K562 (cell line): ENCODE results near the gene NDOR1. TPM values are rescaled to one million over a fixed set of nuclear protein-coding genes. Genes with fewer than 3 reads are reported as not detected.

Source experiments
- BRF2 ChIP-seq: IDR thresholded peaks from 3 replicates; pipeline ENCODE4 v1.6.1; 2011; ENCODE audit warnings: borderline replicate concordance, mild to moderate bottlenecking; ENCODE audit not compliant: insufficient read length, insufficient read depth
- CHD2 ChIP-seq: IDR thresholded peaks from 2 replicates; pipeline ENCODE4 v1.6.1; 2011; ENCODE audit warnings: low read depth, low read length
- CXXC5 ChIP-seq: fragments of 250-450 bp; sonication (Bioruptor Pico); IDR thresholded peaks from 2 replicates; pipeline ENCODE4 v1.8.0; 2022; ENCODE audit warnings: inconsistent platforms, mild to moderate bottlenecking, moderate library complexity
- DACH1 ChIP-seq: fragments of 450-650 bp; IDR thresholded peaks from 2 replicates; pipeline ENCODE4 v1.6.1; 2018; ENCODE audit not compliant: partially characterized antibody
- E2F4 ChIP-seq: sonication (generic); formaldehyde crosslinking; IDR thresholded peaks from 2 replicates; pipeline ENCODE4 v1.8.0; 2022; ENCODE audit warnings: mild to moderate bottlenecking, low read depth, missing genetic modification reagents
- EP400 ChIP-seq: fragments of 450-650 bp; IDR thresholded peaks from 2 replicates; pipeline ENCODE4 v1.6.1; 2017; ENCODE audit warnings: antibody characterized with exemption, mild to moderate bottlenecking, moderate library complexity
- FOXA3 ChIP-seq, 2 experiments: fragments of 450-650 bp in 1 of 2; sonication (generic) in 1 of 2; formaldehyde crosslinking; IDR thresholded peaks in 1 of 2; conservative IDR thresholded peaks in 1 of 2; 2 replicates each; pipeline versions ENCODE4 v1.4.0 to v1.8.0; 2020 to 2022; ENCODE audit warnings: mild to moderate bottlenecking in 2 of 2, missing genetic modification reagents in 1 of 2
- FOXP4 ChIP-seq: sonication (generic); formaldehyde crosslinking; IDR thresholded peaks from 2 replicates; pipeline ENCODE4 v1.8.0; 2022; ENCODE audit warnings: mild to moderate bottlenecking, missing genetic modification reagents, borderline replicate concordance
- HDAC1 ChIP-seq, 2 experiments: fragments of 450-650 bp; IDR thresholded peaks; 2 replicates each; pipeline ENCODE4 v1.6.1; 2016 to 2017; ENCODE audit warnings: inconsistent platforms in 1 of 2, mild to moderate bottlenecking in 1 of 2, moderate library complexity in 1 of 2
- MLLT1 ChIP-seq, 2 experiments: fragments of 450-650 bp; IDR thresholded peaks; 2 replicates each; pipeline ENCODE4 v1.6.1; 2016
- NFE2 ChIP-seq: IDR thresholded peaks from 2 replicates; pipeline ENCODE4 v1.6.1; 2014; ENCODE audit warnings: antibody characterized with exemption, low read depth
- NRF1 ChIP-seq, 2 experiments: fragments of 450-650 bp; IDR thresholded peaks in 1 of 2; conservative IDR thresholded peaks in 1 of 2; 2 replicates each; pipeline ENCODE4 v1.6.1; 2014; ENCODE audit warnings: mild to moderate bottlenecking in 2 of 2
- POLR2G ChIP-seq: fragments of 200-400 bp; formaldehyde crosslinking; IDR thresholded peaks from 2 replicates; pipeline ENCODE4 v1.6.1; 2017; ENCODE audit warnings: low read depth, mild to moderate bottlenecking, antibody characterized with exemption, low read length, moderate library complexity
- POLR2H ChIP-seq: IDR thresholded peaks from 2 replicates; pipeline ENCODE4 v1.6.1; 2016; ENCODE audit warnings: missing genetic modification characterization, low read depth, mild to moderate bottlenecking, control low read depth, missing compliant biosample characterization, moderate library complexity
- SAFB ChIP-seq: fragments of 200-400 bp; formaldehyde crosslinking; IDR thresholded peaks from 2 replicates; pipeline ENCODE4 v1.6.1; 2017; ENCODE audit warnings: low read depth, low read length, borderline replicate concordance
- TGIF2 ChIP-seq: sonication (generic); formaldehyde crosslinking; IDR thresholded peaks from 2 replicates; pipeline ENCODE4 v1.8.1; 2022; ENCODE audit warnings: mild to moderate bottlenecking, missing genetic modification reagents, moderate library complexity
- ZBTB17 ChIP-seq: fragments of 450-650 bp; formaldehyde crosslinking; IDR thresholded peaks from 2 replicates; pipeline ENCODE4 v1.4.0; 2020; ENCODE audit warnings: mild to moderate bottlenecking
- ZNF77 ChIP-seq: fragments of 250-450 bp; sonication (Bioruptor Pico); IDR thresholded peaks from 2 replicates; pipeline ENCODE4 v1.5.0; 2020
- polyA plus RNA-seq, 8 experiments: library from polyadenylated mRNA; depleted of rRNA in 4 of 8; stranded (reverse) in 5 of 8; unstranded in 3 of 8; fragments of >200 nt; fragmentation: Nextera tagmentation in 2 of 8; fragmentation: Illumina TruSeq in 1 of 8; extraction: Ambion mirVana in 2 of 8; extraction: Trizol in 1 of 8; gene quantifications; 2 replicates each; pipeline versions ENCODE4 v1.2.1 to v1.2.3, GENCODE V29; 2011 to 2014; ENCODE audit warnings: inconsistent platforms in 1 of 8, missing spikeins in 1 of 8
- total RNA-seq, 7 experiments: library from RNA; depleted of rRNA in 6 of 7; stranded (reverse); fragments of >200 nt in 6 of 7; fragmentation: Illumina TruSeq in 2 of 7; extraction: Trizol in 2 of 7; gene quantifications; 2 replicates each; pipeline versions ENCODE4 v1.2.1 to v1.2.3, GENCODE V29; 2011 to 2021; ENCODE audit warnings: low replicate concordance in 1 of 7

The NDOR1 gene
- total and polyA plus RNA-seq, 9 of the 15 experiments (the other 6 are each of a cell fraction or from before 2014, with no cell fraction given) = 0.06 to 36.9 (median 6.9) TPM

- TF ChIP-seq BRF2 (no peak), CXXC5 (no peak), POLR2H (tag) (peak; percentile 91; the same call in 1 of the 2 replicates), ZNF77 (CRISPR knock-in tag) (no peak), FOXA3 (CRISPR knock-in tag; conservative IDR thresholded peaks at IDR 0.05 in 1 of 2, IDR thresholded peaks at IDR 0.05 in 1 of 2) (peak in 1 of 2 experiments; percentile 13; a peak in 1 of 4 replicates), ZBTB17 (no peak), E2F4 (CRISPR knock-in tag) (no peak; the same call in 1 of the 2 replicates), TGIF2 (CRISPR knock-in tag) (0 out of 2 replicates have a peak, but pooled peaks have one; percentile 79), HDAC1 (IDR thresholded peaks at IDR 0.05) (peak in 1 of 2 experiments; percentile 41; a peak in 2 of 4 replicates), SAFB (peak; percentile 39; the same call in 1 of the 2 replicates), DACH1 (no peak), EP400 (no peak), NRF1 (conservative IDR thresholded peaks at IDR 0.05 in 1 of 2, IDR thresholded peaks at IDR 0.05 in 1 of 2) (peak; percentile 22 to 27; a peak in 2 of 4 replicates), CHD2 (no peak), POLR2G (peak; percentile 92), MLLT1 (IDR thresholded peaks at IDR 0.05) (0 out of 4 replicates have a peak, but pooled peaks of 1 of the 2 experiments have one; percentile 33), FOXP4 (0 out of 2 replicates have a peak, but pooled peaks have one; percentile 27), NFE2 (peak; percentile 20; the same call in 1 of the 2 replicates)
Observed at GRCh38 chr9:137241490-137242268, 36.2 kb downstream of the NDOR1 start (continued).
